Gastroesophageal sphincter (tissue), 4 donors: Measurements from ENCODE around the gene SLC30A7. TPM values are rescaled to one million over a fixed set of nuclear protein-coding genes. Genes with fewer than 3 reads are reported as not detected.

Experiments
- ATAC-seq: fragments of 150-250 bp; one replicate; pipeline ENCODE4 v1.9.1; 2016; ENCODE audit warnings: mild to moderate bottlenecking, moderate library complexity
- H3K27ac ChIP-seq, 4 donors: fragments of 200-600 bp; sonication (generic) in 3 of 4; 1 replicate in 3 of 4; 2 replicates in 1 of 4; pipeline ENCODE4 v1.5.1; 2016 to 2019
- H3K27me3 ChIP-seq: fragments of 200-600 bp; sonication (generic); one replicate; pipeline ENCODE4 v1.5.1; 2019
- H3K36me3 ChIP-seq, 2 donors: fragments of 200-600 bp; sonication (generic); one replicate each; pipeline ENCODE4 v1.5.1; 2019; ENCODE audit warnings: control low read depth in 1 of 2
- H3K4me1 ChIP-seq, 3 donors: fragments of 200-600 bp; sonication (generic); 1 replicate in 2 of 3; 2 replicates in 1 of 3; pipeline ENCODE4 v1.5.1; 2016 to 2019; ENCODE audit warnings: control low read depth in 2 of 3
- H3K4me3 ChIP-seq, 2 donors: fragments of 200-600 bp; sonication (generic); one replicate each; pipeline ENCODE4 v1.5.1; 2019; ENCODE audit warnings: mild to moderate bottlenecking in 1 of 2, moderate library complexity in 1 of 2
- H3K9me3 ChIP-seq, 3 donors: fragments of 200-600 bp; sonication (generic); one replicate each; pipeline ENCODE4 v1.5.1; 2017 to 2019; ENCODE audit warnings: control low read depth in 2 of 3
- CTCF ChIP-seq, 4 experiments: fragments of 200-600 bp in 2 of 4; fragments of 450-650 bp in 2 of 4; sonication (generic) in 1 of 4; IDR thresholded peaks; one replicate each; pipeline ENCODE4 v1.5.1; 2017 to 2019; ENCODE audit warnings: antibody characterized with exemption in 4 of 4, mild to moderate bottlenecking in 2 of 4, moderate library complexity in 2 of 4
- EP300 ChIP-seq: sonication (generic); formaldehyde crosslinking; IDR thresholded peaks from one replicate; pipeline ENCODE4 v1.6.1; 2017; ENCODE audit warnings: antibody characterized with exemption, mild to moderate bottlenecking
- POLR2A ChIP-seq, 2 donors: fragments of 450-650 bp; IDR thresholded peaks; one replicate each; pipeline ENCODE4 v1.6.1; 2017; ENCODE audit warnings: antibody characterized with exemption in 2 of 2, mild to moderate bottlenecking in 2 of 2, moderate library complexity in 1 of 2
- POLR2AphosphoS5 ChIP-seq: sonication (generic); formaldehyde crosslinking; IDR thresholded peaks from one replicate; pipeline ENCODE4 v1.6.1; 2017; ENCODE audit warnings: antibody characterized with exemption
- WGBS, 2 donors: methylation state at CpG; one replicate each; pipeline ENCODE4 v1.1.5; 2018; ENCODE audit warnings: low coverage in 1 of 2; 5-methylcytosine and 5-hydroxymethylcytosine counted together
- total RNA-seq, 4 donors: library from RNA; depleted of rRNA; stranded (reverse); fragments of >200 nt; gene quantifications; one replicate each; pipeline ENCODE4 v1.1.0, GENCODE V29; 2016

The SLC30A7 gene
- total RNA-seq, 4 donors from 2014 or later, result 11.2 to 19.8 (median 17.1) TPM

GRCh38 chr1:101013776-101014175, 117.9 kb downstream of the SLC30A7 start:
- Histone ChIP-seq H3K27me3 (no peaks in the 10 kb centered on the region), H3K9me3 (no peaks in the 10 kb centered on the region), H3K4me3 (no peak overlapping the region), H3K4me1 (no peaks in the 10 kb centered on the region), H3K27ac (no peak overlapping the region), H3K36me3 (peaks cover 0 to 46% of the 10 kb centered on the region in 2 donors)
- 71 to 93% methylated on average over 1 of the region's 1 CpG for WGBS, 2 donors
- ATAC-seq, result no peak
- TF ChIP-seq POLR2AphosphoS5 (no peak), POLR2A (IDR thresholded peaks at IDR 0.05) (no peak), CTCF (IDR thresholded peaks at IDR 0.05) (no peak), EP300 (no peak)

GRCh38 chr1:101017448-101017847, 121.6 kb downstream of the SLC30A7 start:
- 95 to 100% methylated on average over 1 of the region's 1 CpG for WGBS, 2 donors

GRCh38 chr1:101022294-101022693, 126.4 kb downstream of the SLC30A7 start:
- no peak for TF ChIP-seq EP300
- TF ChIP-seq CTCF (IDR thresholded peaks at IDR 0.05), result no peak
- no peak for TF ChIP-seq POLR2A (IDR thresholded peaks at IDR 0.05)
- TF ChIP-seq POLR2AphosphoS5, result no peak
- Histone ChIP-seq H3K36me3 (peaks cover 0 to 25% of the 10 kb centered on the region in 2 donors), H3K9me3 (no peaks in the 10 kb centered on the region), H3K27me3 (no peaks in the 10 kb centered on the region), H3K4me1 (peaks cover 4 to 30% (median 10%) of the 10 kb centered on the region in 3 donors), H3K4me3 (no peak overlapping the region), H3K27ac (no peak overlapping the region)
- ATAC-seq, result no peak
- WGBS, 2 donors, result 70 to 90% methylated on average over 3 of the region's 3 CpGs

More at GRCh38 chr1:101017448-101017847, 121.6 kb downstream of the SLC30A7 start:
- peaks cover 0 to 51% of the 10 kb centered on the region in 2 donors for H3K36me3 ChIP-seq
- no peak for ATAC-seq
- H3K27me3 ChIP-seq, result no peaks in the 10 kb centered on the region
- H3K9me3 ChIP-seq, result no peaks in the 10 kb centered on the region
- H3K4me3 ChIP-seq, result no peak overlapping the region
- H3K4me1 ChIP-seq, result no peaks in the 10 kb centered on the region
- TF ChIP-seq EP300, result no peak
- TF ChIP-seq CTCF (IDR thresholded peaks at IDR 0.05), result no peak
- TF ChIP-seq POLR2A (IDR thresholded peaks at IDR 0.05), result no peak
- no peak for TF ChIP-seq POLR2AphosphoS5
- H3K27ac ChIP-seq, result no peak overlapping the region

- peak overlapping the region; percentile 77 to 79 for H3K4me3 ChIP-seq
- peak; percentile 27 for ATAC-seq
- H3K4me1 ChIP-seq, result peaks cover 4 to 30% (median 10%) of the 10 kb centered on the region in 3 donors
- no peaks in the 10 kb centered on the region for H3K9me3 ChIP-seq
- no peak for TF ChIP-seq POLR2AphosphoS5
- TF ChIP-seq EP300, result no peak
- TF ChIP-seq POLR2A (IDR thresholded peaks at IDR 0.05), result no peak
- no peak for TF ChIP-seq CTCF (IDR thresholded peaks at IDR 0.05)
- peaks cover 0 to 13% of the 10 kb centered on the region in 2 donors for H3K36me3 ChIP-seq
- H3K27ac ChIP-seq, result peak overlapping the region; percentile 43 to 91 (median 87)
- 0 to 2% methylated on average over 6 to 7 of the region's 9 CpGs for WGBS, 2 donors
- no peaks in the 10 kb centered on the region for H3K27me3 ChIP-seq
Measured at GRCh38 chr1:101025283-101025656, 129.4 kb downstream of the SLC30A7 start.

- ATAC-seq, result peak; percentile 97
- peaks cover 0 to 8% of the 10 kb centered on the region in 2 donors for H3K36me3 ChIP-seq
- no peaks in the 10 kb centered on the region for H3K27me3 ChIP-seq
- peaks cover 4 to 30% (median 10%) of the 10 kb centered on the region in 3 donors for H3K4me1 ChIP-seq
- no peaks in the 10 kb centered on the region for H3K9me3 ChIP-seq
- peak within 1 kb of the TSS; percentile 43 to 91 (median 87) for H3K27ac ChIP-seq
- TF ChIP-seq POLR2A (IDR thresholded peaks at IDR 0.05) (peak; percentile 61 to 63), CTCF (IDR thresholded peaks at IDR 0.05) (peak in 1 of 4 experiments; percentile 8), POLR2AphosphoS5 (peak; percentile 63), EP300 (no peak)
- WGBS, 2 donors, result 0 to 1% methylated on average over 9 to 11 of the region's 37 CpGs
- peak within 1 kb of the TSS; percentile 77 to 79 for H3K4me3 ChIP-seq
Measured at GRCh38 chr1:101025657-101026429, 130.0 kb downstream of the SLC30A7 start, which contains the start of gene DPH5. Gene DPH5, minus strand, starts transcription at chr1:101025784. Its CDS starts 341 bp downstream, at chr1:101025443.
